ENCODE data around the gene INSC. TPM values are rescaled to one million over a fixed set of nuclear protein-coding genes. Genes with fewer than 3 reads are reported as not detected.

The INSC gene
- total and polyA plus RNA-seq, 2 of the 13 experiments (the other 11 are each of a cell fraction or from before 2014, with no cell fraction given), result 0.09 TPM; not detected in 1

DNA sequence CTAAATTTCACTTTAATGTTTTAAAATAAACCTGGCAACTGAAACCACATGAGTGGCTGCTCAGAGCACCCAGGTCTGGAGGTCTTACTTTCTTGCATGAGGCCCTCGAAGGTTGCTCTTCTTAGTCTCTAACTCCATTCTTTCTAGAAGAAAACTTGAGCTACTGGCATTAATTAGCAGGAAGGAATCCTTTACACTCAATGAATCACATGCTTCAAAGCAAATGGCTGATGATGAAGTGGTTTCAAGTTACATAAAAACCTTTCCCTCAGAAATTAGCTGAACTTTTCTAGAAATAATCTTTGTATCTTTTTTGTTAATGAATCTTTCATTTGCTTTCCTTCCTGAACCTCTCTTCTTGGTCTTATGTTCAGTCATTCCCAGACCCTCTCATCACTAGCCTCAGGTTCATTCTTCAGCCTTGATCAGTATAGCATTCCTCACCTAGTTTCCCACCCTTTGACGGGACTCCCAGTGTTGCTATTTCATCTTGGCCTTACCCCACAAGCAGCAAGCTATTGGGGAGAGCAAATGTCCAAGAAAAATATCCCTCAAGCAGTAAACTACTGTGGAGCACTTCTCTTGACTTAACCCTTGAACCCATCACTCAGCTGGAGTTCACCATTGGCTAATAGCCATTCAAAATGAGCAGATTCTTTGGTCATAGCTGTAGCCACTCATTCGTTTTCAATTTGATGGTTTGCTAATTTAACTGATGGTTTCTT is 75.1 kb downstream of the INSC start (continued):
- TF ChIP-seq, protein P1, sequence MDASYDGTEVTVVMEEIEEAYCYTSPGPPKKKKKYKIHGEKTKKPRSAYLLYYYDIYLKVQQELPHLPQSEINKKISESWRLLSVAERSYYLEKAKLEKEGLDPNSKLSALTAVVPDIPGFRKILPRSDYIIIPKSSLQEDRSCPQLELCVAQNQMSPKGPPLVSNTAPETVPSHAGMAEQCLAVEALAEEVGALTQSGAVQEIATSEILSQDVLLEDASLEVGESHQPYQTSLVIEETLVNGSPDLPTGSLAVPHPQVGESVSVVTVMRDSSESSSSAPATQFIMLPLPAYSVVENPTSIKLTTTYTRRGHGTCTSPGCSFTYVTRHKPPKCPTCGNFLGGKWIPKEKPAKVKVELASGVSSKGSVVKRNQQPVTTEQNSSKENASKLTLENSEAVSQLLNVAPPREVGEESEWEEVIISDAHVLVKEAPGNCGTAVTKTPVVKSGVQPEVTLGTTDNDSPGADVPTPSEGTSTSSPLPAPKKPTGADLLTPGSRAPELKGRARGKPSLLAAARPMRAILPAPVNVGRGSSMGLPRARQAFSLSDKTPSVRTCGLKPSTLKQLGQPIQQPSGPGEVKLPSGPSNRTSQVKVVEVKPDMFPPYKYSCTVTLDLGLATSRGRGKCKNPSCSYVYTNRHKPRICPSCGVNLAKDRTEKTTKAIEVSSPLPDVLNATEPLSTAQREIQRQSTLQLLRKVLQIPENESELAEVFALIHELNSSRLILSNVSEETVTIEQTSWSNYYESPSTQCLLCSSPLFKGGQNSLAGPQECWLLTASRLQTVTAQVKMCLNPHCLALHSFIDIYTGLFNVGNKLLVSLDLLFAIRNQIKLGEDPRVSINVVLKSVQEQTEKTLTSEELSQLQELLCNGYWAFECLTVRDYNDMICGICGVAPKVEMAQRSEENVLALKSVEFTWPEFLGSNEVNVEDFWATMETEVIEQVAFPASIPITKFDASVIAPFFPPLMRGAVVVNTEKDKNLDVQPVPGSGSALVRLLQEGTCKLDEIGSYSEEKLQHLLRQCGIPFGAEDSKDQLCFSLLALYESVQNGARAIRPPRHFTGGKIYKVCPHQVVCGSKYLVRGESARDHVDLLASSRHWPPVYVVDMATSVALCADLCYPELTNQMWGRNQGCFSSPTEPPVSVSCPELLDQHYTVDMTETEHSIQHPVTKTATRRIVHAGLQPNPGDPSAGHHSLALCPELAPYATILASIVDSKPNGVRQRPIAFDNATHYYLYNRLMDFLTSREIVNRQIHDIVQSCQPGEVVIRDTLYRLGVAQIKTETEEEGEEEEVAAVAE (CRISPR knock-in tag; IDR thresholded peaks at IDR 0.05; ENCODE audit: borderline replicate concordance), result no peak
- TF ChIP-seq MAF1 (CRISPR knock-in tag; IDR thresholded peaks at IDR 0.05; ENCODE audit: borderline replicate concordance), result no peak
- TF ChIP-seq DMAP1 (CRISPR knock-in tag; IDR thresholded peaks at IDR 0.05), result no peak
- TF ChIP-seq, protein P2, sequence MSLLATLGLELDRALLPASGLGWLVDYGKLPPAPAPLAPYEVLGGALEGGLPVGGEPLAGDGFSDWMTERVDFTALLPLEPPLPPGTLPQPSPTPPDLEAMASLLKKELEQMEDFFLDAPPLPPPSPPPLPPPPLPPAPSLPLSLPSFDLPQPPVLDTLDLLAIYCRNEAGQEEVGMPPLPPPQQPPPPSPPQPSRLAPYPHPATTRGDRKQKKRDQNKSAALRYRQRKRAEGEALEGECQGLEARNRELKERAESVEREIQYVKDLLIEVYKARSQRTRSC (CRISPR knock-in tag; IDR thresholded peaks at IDR 0.05; ENCODE audit: low read depth), result no peak

DNA sequence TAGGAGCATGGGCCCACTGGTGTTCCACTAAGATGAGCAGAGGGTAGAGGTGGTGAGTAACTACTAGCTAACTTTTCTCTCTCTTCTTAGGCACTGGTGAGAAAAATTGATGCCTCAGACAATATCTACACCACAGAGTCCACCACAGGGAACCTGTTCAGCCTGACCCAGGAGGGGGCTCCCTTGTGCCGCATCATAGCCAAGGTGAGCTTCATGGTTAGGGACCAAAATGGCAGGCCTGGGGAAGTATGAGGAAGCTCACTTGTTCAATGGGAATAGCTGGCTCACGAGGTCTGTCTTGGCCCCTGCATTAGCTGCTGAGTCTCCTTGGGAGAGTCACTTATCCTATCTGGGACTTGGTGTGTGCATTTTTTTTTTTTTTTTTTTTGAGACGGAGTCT is 75.9 kb downstream of the INSC start:
- Histone ChIP-seq H3K79me2 (ENCODE audit: insufficient read depth, low read length) (no peaks in the 10 kb centered on the region), H3K4me3 (replicated peaks in 1 of 3; ENCODE audit: insufficient read depth in 1 of 3, low read depth in 2 of 3, low read length in 3 of 3) (no peak overlapping the region), H4K20me1 (ENCODE audit: insufficient read depth, low read length) (no peaks in the 10 kb centered on the region), H3K36me3 (replicated peaks in 1 of 2; ENCODE audit: control insufficient read depth in 1 of 2, insufficient read depth in 2 of 2, low read length in 2 of 2) (no peaks in the 10 kb centered on the region), H3K9me3 (ENCODE audit: low read length) (no peaks in the 10 kb centered on the region), H3K4me1 (ENCODE audit: insufficient read depth, low read length) (peaks cover 11% of the 10 kb centered on the region), H3K27me3 (ENCODE audit: control insufficient read depth in 1 of 2, insufficient read depth in 2 of 2, low read length in 2 of 2) (no peaks in the 10 kb centered on the region), H3K27ac (ENCODE audit: extremely low read length, insufficient read depth, low read length) (no peak overlapping the region), H3K9ac (ENCODE audit: insufficient read depth, low read depth, low read length) (no peak overlapping the region), H3K4me2 (ENCODE audit: low read depth, low read length) (no peak overlapping the region), H2AFZ (ENCODE audit: low read length) (no peak overlapping the region)
- 46% methylated on average over 2 of the region's 3 CpGs for WGBS (ENCODE audit: low lambda C conversion rate)
- in situ Hi-C loops (cut with HindIII; ENCODE audit: extremely low pct_ligation_motif_present, low pct_unique_long_range_greater_than_20kb) (no loop called here), intact Hi-C loops (cut with micrococcal nuclease; ENCODE audit: unreplicated experiment) (no loop called here)
- ATAC-seq, result no peak
- FAIRE-seq, result no peak
- no peak for TF ChIP-seq ZNF382 (CRISPR knock-in tag; IDR thresholded peaks at IDR 0.05; ENCODE audit: borderline replicate concordance)
- TF ChIP-seq ZNF776 (CRISPR knock-in tag; IDR thresholded peaks at IDR 0.05), result no peak
- no peak for TF ChIP-seq ETV6 (CRISPR knock-in tag; conservative IDR thresholded peaks at IDR 0.05)
- no peak for TF ChIP-seq SRSF4 (IDR thresholded peaks at IDR 0.05; ENCODE audit: low read depth, low read length, poor library complexity, severe bottlenecking)
- TF ChIP-seq ZNF232 (CRISPR knock-in tag; IDR thresholded peaks at IDR 0.05; ENCODE audit: borderline replicate concordance), result no peak
- TF ChIP-seq SIN3A (IDR thresholded peaks at IDR 0.05; ENCODE audit: borderline replicate concordance, low read depth, low read length), result no peak
- TF ChIP-seq, protein P3, sequence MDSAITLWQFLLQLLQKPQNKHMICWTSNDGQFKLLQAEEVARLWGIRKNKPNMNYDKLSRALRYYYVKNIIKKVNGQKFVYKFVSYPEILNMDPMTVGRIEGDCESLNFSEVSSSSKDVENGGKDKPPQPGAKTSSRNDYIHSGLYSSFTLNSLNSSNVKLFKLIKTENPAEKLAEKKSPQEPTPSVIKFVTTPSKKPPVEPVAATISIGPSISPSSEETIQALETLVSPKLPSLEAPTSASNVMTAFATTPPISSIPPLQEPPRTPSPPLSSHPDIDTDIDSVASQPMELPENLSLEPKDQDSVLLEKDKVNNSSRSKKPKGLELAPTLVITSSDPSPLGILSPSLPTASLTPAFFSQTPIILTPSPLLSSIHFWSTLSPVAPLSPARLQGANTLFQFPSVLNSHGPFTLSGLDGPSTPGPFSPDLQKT (CRISPR knock-in tag; IDR thresholded peaks at IDR 0.05; ENCODE audit: borderline replicate concordance), result no peak
- no peak for TF ChIP-seq ZNF292 (CRISPR knock-in tag; IDR thresholded peaks at IDR 0.05; ENCODE audit: borderline replicate concordance, low read depth)
- TF ChIP-seq MAZ (IDR thresholded peaks at IDR 0.05; ENCODE audit: borderline replicate concordance, low read depth, low read length), result no peak
- no peak for TF ChIP-seq MAZ (CRISPR knock-in tag; IDR thresholded peaks at IDR 0.05; ENCODE audit: low read depth)
- TF ChIP-seq HIVEP1 (CRISPR knock-in tag; IDR thresholded peaks at IDR 0.05), result no peak
- TF ChIP-seq THYN1 (CRISPR knock-in tag; IDR thresholded peaks at IDR 0.05; ENCODE audit: borderline replicate concordance, low read depth), result no peak
- no peak for TF ChIP-seq ZNF772 (CRISPR knock-in tag; IDR thresholded peaks at IDR 0.05)
- POLR2A ChIA-PET, result no interaction called here
- CTCF ChIA-PET (ENCODE audit: low intra/inter-chr PET ratio, low total read pairs), result no interaction called here
- BruUV-seq (replicated peaks), result no TSS peak
- no peak for DNase-seq (ENCODE audit: low spot score)

All from HepG2 (cell line).